Body of pancreas (tissue), 4 donors: Measurements from ENCODE around the gene MAP4K4. TPM values are rescaled to one million over a fixed set of nuclear protein-coding genes. Genes with fewer than 3 reads are reported as not detected.
"Not testable (repeated sequence)": the region's sequence is repeated elsewhere in the genome, so short reads cannot be mapped to it uniquely, and the experiment has no call there.

Source experiments
- ATAC-seq: fragments of 150-250 bp; one replicate; pipeline ENCODE4 v1.9.1; 2016
- DNase-seq, 4 donors: peaks; one replicate each; pipeline ENCODE4 v3.0.0-alpha.2; 2019
- H3K27ac ChIP-seq, 4 donors: fragments of 200-600 bp; sonication (generic); 1 replicate in 3 of 4; 2 replicates in 1 of 4; pipeline versions ENCODE4 v1.5.1 to v1.6.1; 2016 to 2019; ENCODE audit warnings: mild to moderate bottlenecking in 1 of 4, mixed read lengths in 1 of 4, moderate library complexity in 1 of 4
- H3K27me3 ChIP-seq, 2 donors: fragments of 200-600 bp; sonication (generic); one replicate each; pipeline ENCODE4 v1.6.0; 2016; ENCODE audit warnings: mild to moderate bottlenecking in 1 of 2
- H3K36me3 ChIP-seq, 2 donors: fragments of 200-600 bp; sonication (generic); replicated peaks in 1 of 2; 2 replicates each; pipeline ENCODE4 v1.5.1; 2016; ENCODE audit warnings: low read depth in 2 of 2; ENCODE audit not compliant: insufficient read depth in 1 of 2
- H3K4me1 ChIP-seq: fragments of 200-600 bp; sonication (generic); one replicate; pipeline ENCODE4 v1.6.0; 2016
- H3K4me3 ChIP-seq, 2 donors: fragments of 200-600 bp; sonication (generic); 1 replicate in 1 of 2; 2 replicates in 1 of 2; pipeline ENCODE4 v1.5.1; 2016 to 2019
- H3K9me3 ChIP-seq, 3 donors: fragments of 200-600 bp; sonication (generic); 1 replicate in 2 of 3; 2 replicates in 1 of 3; pipeline ENCODE4 v1.5.1; 2016
- CTCF ChIP-seq, 7 experiments: fragments of 450-650 bp in 4 of 7; fragments of 200-600 bp in 3 of 7; sonication (generic) in 3 of 7; IDR thresholded peaks; one replicate each; pipeline ENCODE4 v1.5.1; 2016 to 2019; ENCODE audit warnings: antibody characterized with exemption in 7 of 7
- POLR2A ChIP-seq, 3 donors: fragments of 450-650 bp; IDR thresholded peaks; one replicate each; pipeline ENCODE4 v1.6.1; 2016; ENCODE audit warnings: antibody characterized with exemption in 3 of 3, mild to moderate bottlenecking in 2 of 3
- WGBS, 2 donors: methylation state at CpG; one replicate each; pipeline ENCODE4 v1.1.5; 2017; 5-methylcytosine and 5-hydroxymethylcytosine counted together
- intact Hi-C: fragments of 100-400 bp; cut with DNase I; formaldehyde crosslinking; loops from one replicate; pipeline ENCODE4 v1.15.1; 2023
- total RNA-seq, 2 donors: library from RNA; depleted of rRNA; stranded (reverse); fragments of >200 nt; gene quantifications; one replicate each; pipeline ENCODE4 v1.1.0, GENCODE V29; 2016

The MAP4K4 gene
- total RNA-seq, 2 donors from 2014 or later: 22.1 to 25.1 TPM

- Histone ChIP-seq H3K27me3 (no peaks in the 10 kb centered on the region), H3K9me3 (peaks cover 0 to 4% (median 0%) of the 10 kb centered on the region in 3 donors), H3K36me3 (no peaks in the 10 kb centered on the region), H3K27ac (no peak overlapping the region), H3K4me1 (no peaks in the 10 kb centered on the region), H3K4me3 (no peak overlapping the region)
- ATAC-seq (no peak), DNase-seq (no peak)
- 73 to 77% methylated on average over 2 of the region's 2 CpGs for WGBS, 2 donors
- intact Hi-C loops: no loop called here
- TF ChIP-seq POLR2A (IDR thresholded peaks at IDR 0.05) (no peak), CTCF (IDR thresholded peaks at IDR 0.05) (no peak)
These were observed 215.0 kb downstream of the MAP4K4 start for GRCh38 chr2:101912545-101912944.

- no peaks in the 10 kb centered on the region for H3K4me1 ChIP-seq
- intact Hi-C loops: no loop called here
- no peak for ATAC-seq
- peak overlapping the region in 1 of 4 donors; percentile 47 for H3K27ac ChIP-seq
- no peaks in the 10 kb centered on the region for H3K27me3 ChIP-seq
- peak in 1 of 4 donors; percentile 48 for DNase-seq
- no peak for TF ChIP-seq POLR2A (IDR thresholded peaks at IDR 0.05)
- no peak for TF ChIP-seq CTCF (IDR thresholded peaks at IDR 0.05)
- H3K4me3 ChIP-seq: no peak overlapping the region
- peaks cover 0 to 9% (median 0%) of the 10 kb centered on the region in 3 donors for H3K9me3 ChIP-seq
- no peaks in the 10 kb centered on the region for H3K36me3 ChIP-seq
- 65 to 72% methylated on average over 5 of the region's 5 CpGs for WGBS, 2 donors
These were observed 223.9 kb downstream of the MAP4K4 start for GRCh38 chr2:101921319-101921952.

GRCh38 chr2:101921953-101922325 lies 224.4 kb downstream of the MAP4K4 start:
- no peak overlapping the region for H3K4me3 ChIP-seq
- no peak for TF ChIP-seq CTCF (IDR thresholded peaks at IDR 0.05)
- TF ChIP-seq POLR2A (IDR thresholded peaks at IDR 0.05): no peak
- DNase-seq (no peak), ATAC-seq (no peak)
- H3K27me3 ChIP-seq: no peaks in the 10 kb centered on the region
- 90 to 96% methylated on average over 2 of the region's 2 CpGs for WGBS, 2 donors
- intact Hi-C loops: no loop called here
- H3K36me3 ChIP-seq: no peaks in the 10 kb centered on the region
- H3K4me1 ChIP-seq: no peaks in the 10 kb centered on the region
- H3K27ac ChIP-seq: peak overlapping the region in 1 of 4 donors; percentile 12
- H3K9me3 ChIP-seq: peaks cover 0 to 9% (median 0%) of the 10 kb centered on the region in 3 donors

- DNase-seq, intact Hi-C loops, H3K36me3 ChIP-seq, H3K27me3 ChIP-seq, H3K4me1 ChIP-seq, H3K4me3 ChIP-seq, ATAC-seq, H3K27ac ChIP-seq: not testable (repeated sequence)
- H3K9me3 ChIP-seq: peaks cover 0 to 16% (median 0%) of the 10 kb centered on the region in 3 donors
These were observed 226.8 kb downstream of the MAP4K4 start for GRCh38 chr2:101924311-101924710.

- no peaks in the 10 kb centered on the region for H3K4me1 ChIP-seq
- no peak for ATAC-seq
- H3K27me3 ChIP-seq: no peaks in the 10 kb centered on the region
- intact Hi-C loops: no loop called here
- H3K4me3 ChIP-seq: no peak overlapping the region
- 68 to 69% methylated on average over 3 of the region's 3 CpGs for WGBS, 2 donors
- TF ChIP-seq CTCF (IDR thresholded peaks at IDR 0.05) (no peak), POLR2A (IDR thresholded peaks at IDR 0.05) (no peak)
- H3K27ac ChIP-seq: no peak overlapping the region
- DNase-seq: no peak
- peaks cover 0 to 7% (median 0%) of the 10 kb centered on the region in 3 donors for H3K9me3 ChIP-seq
- no peaks in the 10 kb centered on the region for H3K36me3 ChIP-seq
These were observed 232.5 kb downstream of the MAP4K4 start for GRCh38 chr2:101930019-101930418.
